Inflammatory macrophage (primary cell): ENCODE results near the gene ATP2B3.

Experiments used
- DNase-seq, 2 donors: peaks; one replicate each; pipeline ENCODE4 v3.0.0-alpha.2; 2020 to 2022

ATP2B3 gene

GRCh38 chrX:153576239-153576870 lies 58.9 kb downstream of the ATP2B3 start:
- no peak for DNase-seq

- no peak for DNase-seq
These were observed 59.5 kb downstream of the ATP2B3 start for GRCh38 chrX:153576961-153577360.

GRCh38 chrX:153578200-153578835 lies 60.9 kb downstream of the ATP2B3 start:
- DNase-seq: no peak

- DNase-seq: no peak
These were observed 61.4 kb downstream of the ATP2B3 start for GRCh38 chrX:153578889-153579288.

- DNase-seq: no peak
These were observed 63.4 kb downstream of the ATP2B3 start for GRCh38 chrX:153580700-153581386.

GRCh38 chrX:153582896-153583295 lies 65.5 kb downstream of the ATP2B3 start:
- DNase-seq: peak; percentile 39 to 68

GRCh38 chrX:153583433-153583832 lies 66.0 kb downstream of the ATP2B3 start:
- no peak for DNase-seq

GRCh38 chrX:153585827-153586226 lies 68.4 kb downstream of the ATP2B3 start:
- DNase-seq: no peak

GRCh38 chrX:153587342-153587741 lies 69.9 kb downstream of the ATP2B3 start:
- DNase-seq: no peak

- DNase-seq: no peak
These were observed 70.8 kb downstream of the ATP2B3 start for GRCh38 chrX:153588021-153588781.

- no peak for DNase-seq
These were observed 71.5 kb downstream of the ATP2B3 start for GRCh38 chrX:153588782-153589446.

GRCh38 chrX:153590961-153591956 lies 73.8 kb downstream of the ATP2B3 start:
- no peak for DNase-seq

GRCh38 chrX:153592091-153592833 lies 74.8 kb downstream of the ATP2B3 start:
- DNase-seq: no peak

- no peak for DNase-seq
These were observed 75.7 kb downstream of the ATP2B3 start for GRCh38 chrX:153592966-153593688.

- DNase-seq: no peak
These were observed 76.5 kb downstream of the ATP2B3 start for GRCh38 chrX:153593811-153594500.

- no peak for DNase-seq
These were observed 77.9 kb downstream of the ATP2B3 start for GRCh38 chrX:153595387-153595786.

- no peak for DNase-seq
These were observed 78.7 kb downstream of the ATP2B3 start for GRCh38 chrX:153595859-153596857.
